Lower lobe of right lung (tissue), 2 donors: ENCODE data around the gene POPDC3. TPM values are rescaled to one million over a fixed set of nuclear protein-coding genes. Genes with fewer than 3 reads are reported as not detected.

Experiments
- ATAC-seq, 2 donors: fragments of 200-7000 bp; cut with Tn5 transposase; one replicate each; pipeline ENCODE4 v1.9.1; 2020 to 2022; ENCODE audit warnings: mild to moderate bottlenecking in 2 of 2, moderate library complexity in 2 of 2
- DNase-seq: peaks from one replicate; pipeline ENCODE4 v3.0.0-alpha.2; 2020
- H3K27ac ChIP-seq: fragments of 200-600 bp; one replicate; pipeline ENCODE4 v1.8.0; 2022
- H3K27me3 ChIP-seq: fragments of 200-600 bp; one replicate; pipeline ENCODE4 v1.8.0; 2022; ENCODE audit warnings: low read depth
- H3K36me3 ChIP-seq: fragments of 200-600 bp; one replicate; pipeline ENCODE4 v1.8.0; 2022; ENCODE audit warnings: mild to moderate bottlenecking
- H3K4me1 ChIP-seq: fragments of 200-600 bp; one replicate; pipeline ENCODE4 v1.8.0; 2022
- H3K4me3 ChIP-seq: fragments of 200-600 bp; one replicate; pipeline ENCODE4 v1.8.0; 2022; ENCODE audit warnings: mild to moderate bottlenecking
- H3K9me3 ChIP-seq: fragments of 200-600 bp; one replicate; pipeline ENCODE4 v1.8.0; 2022
- intact Hi-C: fragments of 100-400 bp; cut with DNase I; formaldehyde crosslinking; loops from one replicate; pipeline ENCODE4 v1.11.0; 2022
- total RNA-seq: library from RNA; stranded (reverse); fragmentation: NEBNext Ultra II Directional; extraction: Animal tissue kit (Norgen Biotek cat#: 25700); gene quantifications from one replicate; pipeline ENCODE4 v1.2.1, GENCODE V29; 2021
- TF ChIP-seq, protein P1 (sequence below): fragments of 200-600 bp; IDR thresholded peaks from one replicate; pipeline ENCODE4 v1.8.0; 2022; ENCODE audit warnings: antibody characterized with exemption, mild to moderate bottlenecking
- donor health status: DM: no; HTN: yes; CAD: no; lungs with severe emphysema.

POPDC3 gene
- total RNA-seq, 1 donor from 2014 or later, result 0.80 TPM

- DNase-seq (no peak), ATAC-seq (no peak)
- intact Hi-C loops, result no loop called here
- Histone ChIP-seq H3K4me3 (no peak overlapping the region), H3K4me1 (no peaks in the 10 kb centered on the region), H3K9me3 (no peaks in the 10 kb centered on the region), H3K36me3 (no peaks in the 10 kb centered on the region), H3K27ac (no peak overlapping the region), H3K27me3 (no peaks in the 10 kb centered on the region)
- TF ChIP-seq, protein P1, sequence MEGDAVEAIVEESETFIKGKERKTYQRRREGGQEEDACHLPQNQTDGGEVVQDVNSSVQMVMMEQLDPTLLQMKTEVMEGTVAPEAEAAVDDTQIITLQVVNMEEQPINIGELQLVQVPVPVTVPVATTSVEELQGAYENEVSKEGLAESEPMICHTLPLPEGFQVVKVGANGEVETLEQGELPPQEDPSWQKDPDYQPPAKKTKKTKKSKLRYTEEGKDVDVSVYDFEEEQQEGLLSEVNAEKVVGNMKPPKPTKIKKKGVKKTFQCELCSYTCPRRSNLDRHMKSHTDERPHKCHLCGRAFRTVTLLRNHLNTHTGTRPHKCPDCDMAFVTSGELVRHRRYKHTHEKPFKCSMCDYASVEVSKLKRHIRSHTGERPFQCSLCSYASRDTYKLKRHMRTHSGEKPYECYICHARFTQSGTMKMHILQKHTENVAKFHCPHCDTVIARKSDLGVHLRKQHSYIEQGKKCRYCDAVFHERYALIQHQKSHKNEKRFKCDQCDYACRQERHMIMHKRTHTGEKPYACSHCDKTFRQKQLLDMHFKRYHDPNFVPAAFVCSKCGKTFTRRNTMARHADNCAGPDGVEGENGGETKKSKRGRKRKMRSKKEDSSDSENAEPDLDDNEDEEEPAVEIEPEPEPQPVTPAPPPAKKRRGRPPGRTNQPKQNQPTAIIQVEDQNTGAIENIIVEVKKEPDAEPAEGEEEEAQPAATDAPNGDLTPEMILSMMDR, result no peak
Observed at GRCh38 chr6:105189026-105189820, 9.4 kb upstream of the POPDC3 start.

- TF ChIP-seq, protein P1, result no peak
- no peaks in the 10 kb centered on the region for H3K4me1 ChIP-seq
- ATAC-seq (no peak), DNase-seq (no peak)
- no peaks in the 10 kb centered on the region for H3K9me3 ChIP-seq
- intact Hi-C loops, result no loop called here
- H3K36me3 ChIP-seq, result no peaks in the 10 kb centered on the region
- no peak overlapping the region for H3K4me3 ChIP-seq
- H3K27ac ChIP-seq, result no peak overlapping the region
- H3K27me3 ChIP-seq, result no peaks in the 10 kb centered on the region
Observed at GRCh38 chr6:105188251-105188650, 8.4 kb upstream of the POPDC3 start.

GRCh38 chr6:105186576-105186975 is 6.8 kb upstream of the POPDC3 start:
- no peaks in the 10 kb centered on the region for H3K9me3 ChIP-seq
- H3K36me3 ChIP-seq, result no peaks in the 10 kb centered on the region
- DNase-seq (no peak), ATAC-seq (no peak)
- no peaks in the 10 kb centered on the region for H3K27me3 ChIP-seq
- H3K27ac ChIP-seq, result no peak overlapping the region
- intact Hi-C loops, result no loop called here
- H3K4me3 ChIP-seq, result no peak overlapping the region
- TF ChIP-seq, protein P1, result no peak
- H3K4me1 ChIP-seq, result no peaks in the 10 kb centered on the region

DNA sequence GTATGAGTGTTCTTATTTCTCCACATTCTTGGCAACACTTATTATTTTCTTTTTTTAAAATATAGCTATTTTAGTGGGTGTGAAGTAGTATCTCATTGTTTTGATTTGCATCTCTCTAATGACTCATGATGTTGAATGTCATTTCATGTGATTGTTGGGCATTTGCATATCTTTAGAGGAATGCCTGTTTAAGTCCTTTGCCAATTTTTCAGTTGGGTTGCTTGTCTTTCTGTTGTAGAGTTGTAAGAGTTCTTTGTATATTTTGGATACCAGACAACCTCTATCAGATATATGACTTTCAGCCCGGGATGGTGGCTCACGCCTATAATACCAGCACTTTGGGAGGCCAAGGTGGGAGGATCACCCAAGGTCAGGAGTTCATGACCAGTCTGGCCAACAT is 5.1 kb upstream of the POPDC3 start:
- Histone ChIP-seq H3K36me3 (no peaks in the 10 kb centered on the region), H3K27ac (no peak overlapping the region), H3K27me3 (peaks cover 9% of the 10 kb centered on the region), H3K4me3 (no peak overlapping the region), H3K9me3 (no peaks in the 10 kb centered on the region), H3K4me1 (no peaks in the 10 kb centered on the region)
- TF ChIP-seq, protein P1, result no peak
- DNase-seq (no peak), ATAC-seq (no peak)
- intact Hi-C loops, result no loop called here

- no peak overlapping the region for H3K27ac ChIP-seq
- TF ChIP-seq, protein P1, result no peak
- ATAC-seq (no peak), DNase-seq (no peak)
- H3K27me3 ChIP-seq, result peaks cover 21% of the 10 kb centered on the region
- peaks cover 5% of the 10 kb centered on the region for H3K4me1 ChIP-seq
- intact Hi-C loops, result no loop called here
- no peaks in the 10 kb centered on the region for H3K36me3 ChIP-seq
- H3K4me3 ChIP-seq, result no peak overlapping the region
- no peaks in the 10 kb centered on the region for H3K9me3 ChIP-seq
Observed at GRCh38 chr6:105181981-105182515, 2.2 kb upstream of the POPDC3 start.
